Type B pancreatic cell (in vitro differentiated cells): ENCODE measurements around the gene TRPM6. TPM values are rescaled to one million over a fixed set of nuclear protein-coding genes. Genes with fewer than 3 reads are reported as not detected.
"Not testable (repeated sequence)": the region's sequence is repeated elsewhere in the genome, so short reads cannot be mapped to it uniquely, and the experiment has no call there.

Experiments
- DNase-seq: peaks from one replicate; pipeline ENCODE4 v3.0.0; 2021; ENCODE audit warnings: mixed read lengths; ENCODE audit not compliant: unreplicated experiment; ENCODE audit errors: extremely low spot score
- H3K27ac Mint-ChIP-seq: 2 replicates; pipeline ENCODE4 v1.8.0; 2021; ENCODE audit warnings: mild to moderate bottlenecking, mixed read lengths
- H3K27me3 Mint-ChIP-seq: 2 replicates; pipeline ENCODE4 v1.8.0; 2021; ENCODE audit warnings: mixed read lengths
- H3K36me3 Mint-ChIP-seq: 2 replicates; pipeline ENCODE4 v1.8.0; 2021; ENCODE audit warnings: mixed read lengths
- H3K4me1 Mint-ChIP-seq: one replicate; pipeline ENCODE4 v1.8.0; 2021; ENCODE audit warnings: mixed read lengths; ENCODE audit not compliant: unreplicated experiment
- H3K4me3 Mint-ChIP-seq: 2 replicates; pipeline ENCODE4 v1.8.0; 2021; ENCODE audit warnings: mild to moderate bottlenecking, mixed read lengths
- H3K9me3 Mint-ChIP-seq: 2 replicates; pipeline ENCODE4 v1.8.0; 2021; ENCODE audit warnings: mixed read lengths
- CTCF ChIP-seq: fragments of 200-600 bp; sonication (generic); conservative IDR thresholded peaks from 2 replicates; pipeline ENCODE4 v1.5.0; 2021; ENCODE audit warnings: antibody characterized with exemption, mild to moderate bottlenecking
- total RNA-seq: library from RNA; stranded (reverse); gene quantifications from 2 replicates; pipeline ENCODE4 v1.2.1, GENCODE V29; 2021; ENCODE audit warnings: low replicate concordance

TRPM6 gene
- total RNA-seq, 1 donor from 2014 or later = 1.4 TPM

GRCh38 chr9:74861773-74862474 lies 25.8 kb downstream of the TRPM6 start:
- Mint-ChIP-seq H3K27me3 (no peaks in the 10 kb centered on the region), H3K4me1 (no peaks in the 10 kb centered on the region), H3K27ac (no peak overlapping the region), H3K4me3 (no peak overlapping the region), H3K9me3 (no peaks in the 10 kb centered on the region), H3K36me3 (no peaks in the 10 kb centered on the region)
- TF ChIP-seq CTCF = no peak
- DNase-seq = no peak

GRCh38 chr9:74861071-74861470 lies 26.6 kb downstream of the TRPM6 start:
- no peaks in the 10 kb centered on the region for H3K4me1 Mint-ChIP-seq
- H3K27me3 Mint-ChIP-seq = no peaks in the 10 kb centered on the region
- DNase-seq = no peak
- no peak for TF ChIP-seq CTCF
- no peak overlapping the region for H3K27ac Mint-ChIP-seq
- no peak overlapping the region for H3K4me3 Mint-ChIP-seq
- no peaks in the 10 kb centered on the region for H3K36me3 Mint-ChIP-seq
- H3K9me3 Mint-ChIP-seq = no peaks in the 10 kb centered on the region

GRCh38 chr9:74860247-74860646 lies 27.5 kb downstream of the TRPM6 start:
- not testable (repeated sequence) for H3K4me1 Mint-ChIP-seq, DNase-seq, H3K27me3 Mint-ChIP-seq, H3K9me3 Mint-ChIP-seq, H3K4me3 Mint-ChIP-seq, H3K27ac Mint-ChIP-seq, H3K36me3 Mint-ChIP-seq

GRCh38 chr9:74859786-74860185 lies 27.9 kb downstream of the TRPM6 start:
- Mint-ChIP-seq H3K27ac (no peak overlapping the region), H3K4me3 (no peak overlapping the region), H3K4me1 (no peaks in the 10 kb centered on the region), H3K9me3 (no peaks in the 10 kb centered on the region), H3K27me3 (no peaks in the 10 kb centered on the region), H3K36me3 (no peaks in the 10 kb centered on the region)
- DNase-seq = no peak
- TF ChIP-seq CTCF = no peak

GRCh38 chr9:74858751-74859414 lies 28.8 kb downstream of the TRPM6 start:
- Mint-ChIP-seq H3K27me3 (no peaks in the 10 kb centered on the region), H3K4me1 (no peaks in the 10 kb centered on the region), H3K4me3 (no peak overlapping the region), H3K27ac (peak overlapping the region; percentile 27), H3K9me3 (no peaks in the 10 kb centered on the region), H3K36me3 (no peaks in the 10 kb centered on the region)
- no peak for TF ChIP-seq CTCF
- no peak for DNase-seq

GRCh38 chr9:74856989-74857388 lies 30.7 kb downstream of the TRPM6 start:
- no peak for DNase-seq
- no peaks in the 10 kb centered on the region for H3K36me3 Mint-ChIP-seq
- H3K27ac Mint-ChIP-seq = no peak overlapping the region
- no peaks in the 10 kb centered on the region for H3K9me3 Mint-ChIP-seq
- H3K4me3 Mint-ChIP-seq = no peak overlapping the region
- H3K4me1 Mint-ChIP-seq = no peaks in the 10 kb centered on the region
- no peaks in the 10 kb centered on the region for H3K27me3 Mint-ChIP-seq
- TF ChIP-seq CTCF = no peak
